GM21360 (cell line): ENCODE data around the gene OTOP3.

ENCODE experiments used
- ATAC-seq: cut with Tn5 transposase; IDR thresholded peaks from one replicate; pipeline ENCODE4 v1.9.1; 2021; ENCODE audit warnings: mild to moderate bottlenecking, moderate library complexity; ENCODE audit not compliant: unreplicated experiment

OTOP3 gene

GRCh38 chr17:74916136-74916850, 19.4 kb upstream of the OTOP3 start:
- no peak for ATAC-seq

DNA sequence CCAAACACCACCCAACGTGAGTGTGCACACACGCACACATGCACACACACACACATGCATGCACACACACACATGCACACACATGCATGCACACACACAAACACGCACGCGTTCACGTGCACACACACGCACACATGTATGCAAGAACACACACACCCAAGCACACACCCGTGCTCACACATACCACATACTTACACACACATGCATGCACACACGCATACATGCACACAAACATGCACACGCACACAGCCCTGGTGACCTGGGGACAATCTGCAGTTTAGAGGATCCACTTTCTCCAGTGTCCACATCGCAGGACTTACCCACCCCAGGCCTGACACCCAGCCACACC, 18.9 kb upstream of the OTOP3 start:
- no peak for ATAC-seq

GRCh38 chr17:74917430-74917829, 18.3 kb upstream of the OTOP3 start:
- ATAC-seq: no peak

DNA sequence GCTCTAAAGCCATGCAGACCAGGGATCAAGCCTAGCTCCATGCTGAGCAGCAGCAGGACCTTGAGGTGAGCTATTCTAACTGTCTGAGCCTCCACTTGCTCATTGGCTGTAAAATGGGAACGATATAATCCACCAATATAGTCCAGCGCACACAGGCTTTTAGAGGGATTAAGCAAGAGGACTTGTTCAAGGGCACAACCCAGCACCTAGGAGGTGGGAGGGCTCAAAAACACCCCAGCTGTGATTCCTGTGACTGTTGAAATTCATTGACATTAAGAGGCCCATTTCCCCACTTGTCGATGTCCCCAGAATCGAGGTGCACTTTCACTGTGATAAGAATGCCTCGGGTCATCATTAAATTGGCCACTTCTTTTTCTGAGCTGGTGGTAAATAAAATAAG, 16.8 kb upstream of the OTOP3 start:
- ATAC-seq: no peak

DNA sequence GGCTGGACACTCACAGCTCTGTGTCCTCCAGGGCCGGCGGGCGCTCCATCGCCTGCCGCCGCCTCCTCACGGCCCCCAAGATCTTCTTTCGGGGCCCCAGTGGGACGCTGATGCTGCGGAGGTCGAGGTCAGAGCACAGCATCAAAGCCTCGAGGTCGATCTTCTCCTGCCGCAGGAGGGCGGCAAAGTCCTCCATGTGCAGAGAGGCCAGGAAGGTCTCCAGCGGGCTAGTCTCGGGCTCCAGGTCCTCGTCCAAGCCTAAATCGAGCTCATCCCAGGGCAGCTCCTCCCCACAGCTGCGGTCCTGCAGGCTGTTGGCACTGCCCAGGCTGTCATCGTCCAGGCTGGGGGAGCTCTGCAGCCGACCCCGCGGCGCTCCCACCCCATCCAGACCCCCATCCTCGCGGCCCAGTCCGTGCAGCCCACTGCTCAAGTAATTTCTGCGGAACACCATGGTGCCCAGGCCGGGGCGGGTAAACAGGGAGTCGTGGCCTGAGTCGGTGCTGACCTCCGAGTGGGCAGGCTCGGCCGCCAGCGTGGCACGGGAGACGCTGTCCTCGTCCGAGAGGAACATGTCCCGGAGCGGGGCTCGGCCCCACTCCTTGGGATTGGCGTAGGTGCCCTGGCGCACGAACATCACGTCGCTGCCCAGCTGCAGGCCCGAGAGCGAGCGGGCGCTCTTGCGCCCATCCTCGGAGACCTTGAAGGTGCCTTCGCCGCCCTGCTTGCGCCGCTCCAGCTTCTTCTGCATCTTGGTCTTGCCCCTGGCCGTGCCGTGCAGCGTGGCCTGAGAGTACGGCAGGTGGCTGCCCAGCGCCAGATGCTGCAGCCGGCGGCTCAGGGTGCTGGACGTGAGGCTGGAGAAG, 16.0 kb upstream of the OTOP3 start:
- no peak for ATAC-seq

- ATAC-seq: no peak
Observed at GRCh38 chr17:74920306-74920620, 15.4 kb upstream of the OTOP3 start.

GRCh38 chr17:74920642-74921025, 15.1 kb upstream of the OTOP3 start:
- ATAC-seq: no peak

DNA sequence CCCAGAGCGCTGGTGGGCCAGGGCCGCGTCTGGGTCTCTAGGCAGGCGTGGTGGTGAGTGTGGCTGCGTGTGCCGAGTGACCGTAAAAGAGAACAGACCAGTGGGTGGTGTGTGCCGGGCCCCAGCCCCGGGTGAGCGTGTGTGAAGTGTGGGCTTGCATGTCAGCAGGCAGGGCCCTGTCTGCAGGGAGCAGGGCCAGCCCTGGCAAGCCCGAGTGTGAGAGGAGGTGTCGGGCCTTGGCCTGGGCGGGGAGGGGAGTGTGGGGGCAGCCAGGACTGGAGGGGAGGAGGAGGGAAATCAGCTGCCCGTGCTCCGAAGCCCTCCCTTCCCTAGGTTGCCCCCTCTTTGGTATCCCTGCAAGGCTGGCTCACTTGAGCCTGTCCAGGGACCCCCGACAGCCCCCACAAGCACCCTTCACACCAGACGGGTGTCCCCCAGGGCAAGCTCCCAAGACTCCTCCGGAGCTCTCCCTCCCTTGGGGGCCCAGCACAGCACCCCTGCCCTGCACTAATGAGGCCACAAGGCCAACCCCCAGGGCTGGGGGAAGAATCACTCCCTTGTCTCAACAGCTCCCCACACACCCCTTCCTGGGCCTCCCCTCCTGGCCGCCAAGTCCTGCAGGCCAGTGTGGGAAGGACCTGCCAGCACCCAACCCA, 14.5 kb upstream of the OTOP3 start:
- no peak for ATAC-seq

DNA sequence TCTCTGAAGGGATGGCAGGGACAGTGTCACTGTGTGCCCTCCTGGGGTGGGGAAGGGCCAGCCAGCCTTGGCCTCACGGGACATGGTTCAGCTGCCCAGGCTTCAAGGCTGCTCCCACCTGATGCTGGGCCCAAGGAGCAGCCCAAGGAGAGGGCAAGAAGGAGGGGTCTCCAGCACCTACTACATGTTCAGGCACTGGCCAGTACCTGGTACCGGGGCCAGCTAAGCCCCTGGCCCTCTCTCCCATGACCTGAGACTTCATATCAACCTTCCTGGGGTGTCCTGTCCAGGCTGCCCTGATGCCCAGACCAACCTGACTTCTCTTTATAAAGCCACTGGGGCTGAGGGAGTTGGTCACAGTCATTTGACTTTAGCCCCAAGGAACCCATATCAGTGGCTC, 13.9 kb upstream of the OTOP3 start:
- ATAC-seq: no peak

GRCh38 chr17:74922172-74922571, 13.5 kb upstream of the OTOP3 start:
- ATAC-seq: no peak

DNA sequence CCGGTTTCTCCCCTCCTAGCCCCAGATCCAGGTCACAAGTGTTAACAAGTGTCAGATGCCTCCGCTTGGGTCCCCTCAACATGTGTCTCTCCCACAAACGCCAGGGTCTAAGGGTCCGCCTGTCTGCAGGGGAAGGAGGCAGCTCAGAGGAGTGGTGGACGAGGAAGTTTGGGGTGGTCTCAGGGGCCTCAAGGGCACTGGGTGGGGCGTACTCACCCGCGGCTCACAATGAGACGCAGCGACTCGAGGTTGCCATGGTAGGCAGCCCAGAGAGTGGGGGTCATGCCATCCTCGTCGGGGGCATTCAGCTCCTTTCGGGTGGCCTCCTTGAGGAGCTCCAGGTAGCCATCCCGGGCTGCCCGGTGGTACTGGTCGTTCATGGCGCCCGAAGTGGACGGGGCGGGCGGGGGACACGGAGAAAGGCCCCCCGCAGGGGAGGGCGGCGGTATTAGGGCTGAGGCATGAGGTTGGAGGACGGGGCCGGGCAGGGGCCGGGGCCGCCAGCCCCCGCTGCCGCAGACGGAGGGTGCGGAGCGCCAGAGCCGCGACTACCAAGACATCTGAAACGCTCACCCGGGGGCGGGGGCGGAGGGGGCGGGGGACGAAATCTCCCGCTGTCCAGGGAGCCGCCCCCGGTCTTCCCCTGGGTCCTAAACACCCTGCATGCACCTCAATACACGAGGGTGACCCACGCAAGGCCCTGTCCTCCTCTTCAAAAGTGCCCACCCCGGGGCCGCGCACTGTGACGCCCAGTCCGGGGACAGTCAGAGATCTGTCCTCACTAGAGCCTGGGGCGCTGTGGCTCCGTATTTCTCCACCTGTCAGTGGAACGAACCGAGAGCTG, 12.8 kb upstream of the OTOP3 start, which contains the start of gene USH1G:
TSS of gene USH1G (minus strand) at position 562 of the 844 bp plus-strand sequence. CDS start at position 380, 182 bp downstream.
- ATAC-seq: no peak

DNA sequence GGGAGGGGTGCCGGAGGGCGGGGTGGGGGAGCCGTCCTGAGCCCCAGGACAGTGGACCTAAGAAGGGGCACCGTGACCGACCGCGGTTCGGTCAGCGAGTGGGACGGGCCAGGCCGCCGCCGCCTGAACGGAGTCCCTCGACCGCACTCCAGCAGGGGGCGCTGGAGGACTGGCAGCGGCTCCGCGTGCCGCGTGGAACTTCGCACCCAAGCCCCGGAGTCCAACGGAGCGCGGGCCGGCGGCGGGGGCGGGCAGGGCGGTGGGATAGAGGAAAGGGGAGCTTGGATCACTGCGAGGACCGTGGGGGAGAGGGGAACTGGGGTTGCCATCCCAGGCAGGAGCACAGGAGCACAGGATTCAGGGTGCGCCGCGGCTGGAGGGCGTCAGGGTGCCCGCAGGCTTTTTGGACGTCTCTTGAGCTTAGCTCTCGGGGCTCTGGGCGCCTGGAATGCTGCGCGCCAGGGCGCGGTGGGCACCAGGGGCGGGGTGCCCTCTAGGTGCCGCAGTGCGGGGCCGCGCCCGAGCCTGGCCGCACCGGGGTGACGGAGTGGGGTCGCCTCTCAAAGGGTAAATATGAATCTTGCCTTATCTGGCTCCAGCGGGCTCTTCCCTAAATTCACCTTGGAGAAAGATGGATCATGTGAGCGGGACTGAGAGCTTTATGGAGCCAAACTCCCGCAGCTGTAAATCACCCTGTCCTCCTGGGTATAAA, 12.0 kb upstream of the OTOP3 start:
- ATAC-seq: no peak

DNA sequence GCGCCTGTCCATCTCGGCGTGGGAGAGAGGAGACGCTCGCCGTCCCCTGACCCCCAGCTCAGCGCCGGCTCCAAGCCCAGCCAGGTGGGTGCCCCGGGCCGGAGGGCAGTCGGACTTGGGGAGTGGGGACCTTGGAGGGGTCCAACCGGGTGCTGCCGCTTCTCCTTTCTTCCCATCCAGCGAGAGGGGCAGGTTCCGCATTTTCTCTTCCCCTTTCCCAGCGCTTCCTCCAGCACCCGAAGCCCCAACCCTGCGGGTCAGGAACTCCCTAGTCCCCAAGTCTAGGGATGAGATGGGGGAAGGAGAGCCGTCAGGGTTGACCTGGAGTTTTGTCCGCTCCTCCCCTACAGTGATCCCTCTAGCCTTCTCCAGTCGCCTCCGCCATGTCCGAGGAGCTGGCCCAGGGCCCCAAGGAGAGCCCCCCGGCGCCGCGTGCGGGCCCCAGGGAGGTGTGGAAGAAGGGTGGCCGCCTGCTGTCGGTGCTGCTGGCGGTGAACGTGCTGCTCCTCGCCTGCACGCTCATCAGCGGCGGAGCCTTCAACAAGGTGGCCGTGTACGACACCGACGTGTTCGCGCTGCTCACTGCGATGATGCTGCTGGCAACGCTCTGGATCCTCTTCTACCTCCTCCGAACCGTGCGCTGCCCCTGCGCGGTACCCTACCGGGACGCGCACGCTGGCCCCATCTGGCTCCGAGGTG, 11.3 kb upstream of the OTOP3 start, which contains the start of gene OTOP2:
TSS of gene OTOP2 (plus strand) at position 24 of the 699 bp plus-strand sequence. CDS start at position 384, 360 bp downstream.
- no peak for ATAC-seq

DNA sequence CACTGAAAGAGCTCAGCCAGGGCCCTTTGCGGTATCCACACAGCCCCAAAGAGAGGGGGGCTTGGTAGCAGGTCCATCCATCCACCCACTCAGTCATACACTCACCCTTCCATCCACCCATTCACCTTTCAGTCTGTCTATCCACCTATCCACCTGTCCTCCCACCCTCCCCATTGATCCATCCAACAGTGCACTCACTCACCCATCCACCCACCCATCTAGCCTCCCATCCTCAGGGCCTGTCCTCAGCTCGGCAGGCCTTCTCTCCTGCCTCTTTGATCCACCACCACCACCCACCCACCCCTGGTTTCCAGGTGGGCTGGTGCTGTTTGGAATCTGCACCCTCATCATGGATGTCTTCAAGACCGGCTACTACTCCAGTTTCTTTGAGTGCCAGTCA, 10.5 kb upstream of the OTOP3 start:
- ATAC-seq: no peak

DNA sequence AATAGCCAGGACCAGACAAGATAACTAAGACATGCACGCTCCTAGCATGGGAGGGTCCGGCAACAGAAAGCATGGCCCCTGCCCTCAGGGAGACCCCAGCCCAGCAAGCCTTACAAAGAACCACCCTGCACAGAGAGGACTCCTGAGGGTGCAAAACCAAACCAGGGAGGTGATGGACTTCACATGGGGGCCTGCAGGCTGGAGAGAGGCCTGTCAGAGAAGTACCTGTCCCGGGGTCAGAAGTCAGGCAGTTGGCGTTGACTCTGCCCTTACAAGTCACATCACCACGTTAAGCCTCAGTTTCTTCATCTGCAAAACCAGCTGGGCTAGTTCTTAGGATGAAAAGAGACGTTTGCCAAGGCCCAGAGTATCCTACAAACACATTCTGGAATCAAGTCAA, 6.9 kb upstream of the OTOP3 start:
- ATAC-seq: no peak

DNA sequence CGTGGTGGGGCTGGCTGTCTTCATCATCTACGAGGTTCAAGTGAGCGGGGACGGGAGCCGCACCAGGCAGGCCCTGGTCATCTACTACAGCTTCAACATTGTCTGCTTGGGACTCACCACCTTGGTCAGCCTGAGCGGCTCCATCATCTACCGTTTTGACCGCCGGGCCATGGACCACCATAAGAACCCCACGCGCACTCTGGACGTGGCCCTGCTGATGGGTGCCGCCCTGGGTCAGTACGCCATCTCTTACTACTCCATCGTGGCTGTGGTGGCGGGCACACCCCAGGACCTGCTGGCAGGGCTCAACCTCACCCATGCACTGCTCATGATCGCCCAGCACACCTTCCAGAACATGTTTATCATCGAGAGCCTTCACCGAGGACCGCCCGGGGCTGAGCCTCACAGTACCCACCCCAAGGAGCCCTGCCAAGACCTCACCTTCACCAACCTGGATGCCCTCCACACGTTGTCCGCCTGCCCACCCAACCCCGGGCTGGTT, 5.1 kb upstream of the OTOP3 start:
- no peak for ATAC-seq

- no peak for ATAC-seq
Observed at GRCh38 chr17:74935048-74935447, 650 bp upstream of the OTOP3 start.

DNA sequence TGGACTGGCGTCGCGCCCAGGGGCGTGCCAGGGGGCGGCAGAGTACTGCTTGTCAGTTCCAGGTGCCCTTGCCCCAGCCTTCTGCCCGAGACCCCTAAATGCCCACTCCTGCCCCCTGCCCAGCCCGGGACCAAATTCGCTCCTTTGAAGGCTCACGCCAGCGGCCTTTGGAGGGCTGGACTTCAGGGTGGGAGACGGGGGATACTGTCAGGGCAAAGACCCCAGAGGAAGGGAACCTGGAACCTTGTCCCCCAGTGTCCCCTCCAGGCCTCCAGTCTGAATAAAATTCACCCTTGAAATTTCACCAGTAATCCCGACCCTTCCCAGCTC, 737 bp downstream of the OTOP3 start:
- no peak for ATAC-seq
